ENCODE data around the gene OR4D9. TPM values are rescaled to one million over a fixed set of nuclear protein-coding genes. Genes with fewer than 3 reads are reported as not detected.

Gene OR4D9
- total and polyA plus RNA-seq, 5 experiments from 2014 or later = not detected

DNA sequence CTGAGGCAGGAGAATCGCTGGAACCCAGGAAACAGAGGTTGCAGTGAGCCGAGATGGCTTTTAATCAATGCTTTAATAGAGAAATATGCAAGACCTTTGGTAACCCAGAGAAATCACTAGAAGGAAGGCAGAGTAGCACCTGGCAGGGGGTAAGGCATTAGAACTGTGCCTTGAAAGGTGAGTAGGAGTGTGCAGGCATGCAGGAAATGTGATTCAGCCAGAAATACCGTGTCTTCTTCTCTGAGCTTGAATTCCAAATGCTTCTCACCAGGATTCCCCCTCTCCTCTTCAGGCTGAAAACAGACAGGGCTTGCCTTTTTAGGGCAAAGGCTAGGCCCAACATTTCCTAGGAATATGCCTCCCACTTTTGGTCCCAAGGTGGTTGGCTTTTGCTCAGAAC is 51.0 kb downstream of the OR4D9 start:
- H3K4me3 Mint-ChIP-seq = peak overlapping the region in 4 of 10 donors; percentile 8 to 43 (median 24)
- no peak for ATAC-seq
- peaks cover 0 to 4% (median 0%) of the 10 kb centered on the region in 9 donors for H3K9me3 Mint-ChIP-seq

More for the DNA sequence above, 51.0 kb downstream of the OR4D9 start:
- peaks cover 0 to 2% (median 0%) of the 10 kb centered on the region in 3 donors for H3K36me3 Mint-ChIP-seq
- peaks cover 0 to 3% (median 0%) of the 10 kb centered on the region in 5 donors for H3K27me3 Mint-ChIP-seq
- POLR2A ChIA-PET = interaction anchor here (2.5 to 4.7 kb wide), 3 partner anchors 12 to 107 kb away, joined by 20 to 37 read pairs (median 27); partner anchors contain the start of genes OSBP and PATL1
- H3K4me1 Mint-ChIP-seq = peaks cover 14 to 52% (median 43%) of the 10 kb centered on the region in 4 donors
- no peak for DNase-seq
- H3K27ac Mint-ChIP-seq = peak overlapping the region in 8 of 10 donors; percentile 12 to 90 (median 70)

Other genes starting within 250 kb of the OR4D9 start
- gene OR5AN1, start 152.6 kb upstream of the OR4D9 start, total RNA-seq = not detected
- not detected for gene OR5AN1, start 152.6 kb upstream of the OR4D9 start, polyA plus RNA-seq
- gene OR5A2, start 85.1 kb upstream of the OR4D9 start, total RNA-seq = not detected
- not detected for gene OR5A2, start 85.1 kb upstream of the OR4D9 start, polyA plus RNA-seq
- not detected for gene OR5A1, start 75.1 kb upstream of the OR4D9 start, total RNA-seq
- gene OR5A1, start 75.1 kb upstream of the OR4D9 start, polyA plus RNA-seq = not detected
- not detected for gene OR4D6, start 54.6 kb upstream of the OR4D9 start, total RNA-seq
- gene OR4D6, start 54.6 kb upstream of the OR4D9 start, polyA plus RNA-seq = not detected
- gene OR4D10, start 38.2 kb upstream of the OR4D9 start, total RNA-seq = not detected
- gene OR4D10, start 38.2 kb upstream of the OR4D9 start, polyA plus RNA-seq = not detected
- not detected for gene OR4D11, start 8.0 kb upstream of the OR4D9 start, total RNA-seq
- not detected for gene OR4D11, start 8.0 kb upstream of the OR4D9 start, polyA plus RNA-seq
- 10 to 100 TPM; 46.7 to 50.5 TPM for gene OSBP, start 104.2 kb downstream of the OR4D9 start, total RNA-seq
- gene OSBP, start 104.2 kb downstream of the OR4D9 start, polyA plus RNA-seq = 10 to 100 TPM; 19.5 to 34.8 (median 19.6) TPM
- gene PATL1, start 157.5 kb downstream of the OR4D9 start, total RNA-seq = 10 to 100 TPM; 40.5 to 40.7 TPM
- 1 to 10 TPM; 3.2 to 8.2 (median 3.8) TPM for gene PATL1, start 157.5 kb downstream of the OR4D9 start, polyA plus RNA-seq
- gene OR10V1, start 202.3 kb downstream of the OR4D9 start, total RNA-seq = not detected
- not detected for gene OR10V1, start 202.3 kb downstream of the OR4D9 start, polyA plus RNA-seq
- gene STX3, start 243.8 kb downstream of the OR4D9 start, total RNA-seq = 10 to 100 TPM; 10.3 to 11.2 TPM
- 1 to 10 TPM; 2.8 to 3.6 (median 3.0) TPM for gene STX3, start 243.8 kb downstream of the OR4D9 start, polyA plus RNA-seq